Large intestine (tissue), 3 donors: ENCODE results near the gene MPP2. TPM values are rescaled to one million over a fixed set of nuclear protein-coding genes. Genes with fewer than 3 reads are reported as not detected.

Experiments used
- DNase-seq, 2 donors: peaks; one replicate each; pipeline versions ENCODE4 v3.0.0 to v3.0.0-alpha.2; 2013
- H3K27ac ChIP-seq: one replicate; pipeline ENCODE4 v1.5.1; 2013; ENCODE audit warnings: low read length
- H3K27me3 ChIP-seq: 2 replicates; pipeline ENCODE4 v1.6.1; 2013; ENCODE audit warnings: low read length; ENCODE audit not compliant: control insufficient read depth, insufficient read depth
- H3K36me3 ChIP-seq: 2 replicates; pipeline ENCODE4 v1.6.1; 2013; ENCODE audit warnings: low read length; ENCODE audit not compliant: control insufficient read depth, insufficient read depth
- H3K4me1 ChIP-seq: one replicate; pipeline ENCODE4 v1.6.1; 2013; ENCODE audit warnings: low read length; ENCODE audit not compliant: control insufficient read depth, insufficient read depth
- H3K4me3 ChIP-seq: one replicate; pipeline ENCODE4 v1.5.1; 2013; ENCODE audit warnings: low read length
- H3K9me3 ChIP-seq: one replicate; pipeline ENCODE4 v1.6.1; 2013; ENCODE audit warnings: mild to moderate bottlenecking, low read depth, low read length, moderate library complexity; ENCODE audit not compliant: control insufficient read depth
- WGBS: methylation state at CpG from one replicate; pipeline ENCODE4 v1.1.5; 2013; ENCODE audit warnings: low lambda C conversion rate; ENCODE audit not compliant: insufficient coverage; 5-methylcytosine and 5-hydroxymethylcytosine counted together
- polyA plus RNA-seq: library from polyadenylated mRNA; unstranded; fragments of 120-200 nt; gene quantifications from one replicate; pipeline ENCODE4 v1.2.1, GENCODE V29; 2013

MPP2 gene
- polyA plus RNA-seq, 1 donor = 3.4 TPM

DNA sequence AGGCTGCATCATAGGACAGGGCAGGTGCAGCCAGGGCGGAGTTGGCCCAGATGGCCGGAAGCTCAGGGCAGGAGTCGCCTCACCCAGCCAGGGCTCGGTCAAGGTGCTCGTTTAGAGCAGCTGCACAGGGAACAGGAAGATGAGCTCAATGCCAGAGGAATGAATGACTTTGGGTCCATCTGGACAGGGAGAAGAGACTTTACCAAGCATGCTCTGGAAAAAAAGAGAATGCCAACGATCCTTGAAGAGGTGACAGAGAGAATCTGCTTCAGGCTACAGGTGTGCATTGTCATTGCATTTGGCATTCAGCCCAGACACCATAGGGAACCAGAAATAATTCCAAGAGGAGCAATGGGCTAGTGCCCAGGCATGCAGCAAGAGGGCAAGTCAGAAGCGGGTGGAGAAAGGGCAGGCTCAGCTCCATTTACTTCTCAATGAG, 67.6 kb downstream of the MPP2 start:
- WGBS = 0% methylated on average over 1 of the region's 7 CpGs
- peak in 1 of 2 donors; percentile 56 for DNase-seq
- Histone ChIP-seq H3K4me3 (no peak overlapping the region), H3K9me3 (peaks cover 7% of the 10 kb centered on the region), H3K27me3 (peaks cover 2% of the 10 kb centered on the region), H3K27ac (no peak overlapping the region), H3K36me3 (no peaks in the 10 kb centered on the region), H3K4me1 (no peaks in the 10 kb centered on the region)

DNA sequence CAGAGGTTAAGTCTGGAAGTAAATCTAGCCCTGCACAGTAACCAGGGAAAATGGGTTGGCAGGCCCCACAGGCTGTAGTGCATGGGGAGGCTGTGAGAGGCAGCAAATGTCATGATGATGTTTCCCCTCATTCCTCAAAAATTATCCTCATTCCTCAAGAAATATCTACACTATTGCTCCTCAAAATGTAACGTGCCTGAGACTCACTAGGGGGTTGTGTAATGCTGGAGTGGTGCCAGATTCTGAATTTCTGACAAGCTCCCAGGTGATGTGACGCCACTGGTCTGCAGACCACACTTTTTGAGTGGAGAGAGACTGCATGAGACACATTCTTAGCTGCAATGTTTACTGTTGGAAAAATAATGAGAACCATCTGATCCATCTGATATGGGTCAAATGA, 73.2 kb downstream of the MPP2 start:
- H3K36me3 ChIP-seq = no peaks in the 10 kb centered on the region
- no peaks in the 10 kb centered on the region for H3K9me3 ChIP-seq
- H3K27ac ChIP-seq = no peak overlapping the region
- no CpG with 5 or more reads among the region's 2 CpGs for WGBS
- peaks cover 29% of the 10 kb centered on the region for H3K27me3 ChIP-seq
- peaks cover 5% of the 10 kb centered on the region for H3K4me1 ChIP-seq
- no peak for DNase-seq
- H3K4me3 ChIP-seq = no peak overlapping the region

DNA sequence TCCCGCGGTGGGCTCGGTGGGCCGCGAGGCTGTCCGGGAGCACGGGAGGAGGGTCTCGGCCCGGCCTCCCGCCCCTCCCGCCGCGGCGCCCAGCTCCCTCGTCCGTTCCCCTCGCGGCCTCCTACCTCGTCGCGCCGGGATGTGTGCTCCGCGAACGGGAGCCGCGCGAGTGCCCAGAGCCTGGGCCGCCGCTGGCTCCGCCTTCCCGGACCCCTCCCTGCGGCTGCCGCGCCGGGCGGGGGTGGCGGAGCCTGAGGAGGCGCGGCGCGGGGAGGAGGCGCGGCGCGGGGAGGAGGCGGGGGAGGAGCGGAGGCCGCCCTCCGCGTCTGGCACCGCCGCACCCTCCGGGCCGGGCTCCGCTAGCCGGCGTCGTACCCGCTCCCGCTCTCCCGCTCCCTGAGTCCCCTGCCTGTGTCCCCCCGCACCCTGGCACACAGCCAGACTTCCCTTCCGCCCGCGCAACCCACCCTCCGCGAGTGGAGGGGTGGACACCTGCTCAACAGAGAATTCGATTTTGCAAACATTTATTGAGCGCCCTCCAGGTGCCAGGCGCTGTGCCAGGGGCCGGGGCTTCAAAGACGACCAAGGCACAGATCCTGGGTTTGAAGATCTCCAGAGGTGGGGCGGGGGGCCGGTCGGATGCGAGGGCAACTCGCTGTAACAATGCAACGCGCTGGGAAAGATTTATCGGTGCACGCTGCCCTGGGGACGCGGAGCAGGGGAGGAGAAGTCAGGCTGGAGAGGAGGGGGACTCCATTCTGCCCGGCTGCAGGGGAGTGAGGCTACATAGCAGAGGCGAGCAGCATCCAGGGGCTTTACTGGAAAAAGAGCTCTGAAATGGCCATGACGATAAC, 74.1 kb downstream of the MPP2 start, which contains the start of gene MPP3:
Gene MPP3 (minus strand): TSS at position 171 of the 854 bp plus-strand sequence. CDS start 1,240 bp downstream, outside the sequence.
- DNase-seq = peak; percentile 44 to 81
- H3K27ac ChIP-seq = no peak within 1 kb of the TSS
- whole genome bisulfite sequencing = no CpG with 5 or more reads among the region's 87 CpGs

DNA sequence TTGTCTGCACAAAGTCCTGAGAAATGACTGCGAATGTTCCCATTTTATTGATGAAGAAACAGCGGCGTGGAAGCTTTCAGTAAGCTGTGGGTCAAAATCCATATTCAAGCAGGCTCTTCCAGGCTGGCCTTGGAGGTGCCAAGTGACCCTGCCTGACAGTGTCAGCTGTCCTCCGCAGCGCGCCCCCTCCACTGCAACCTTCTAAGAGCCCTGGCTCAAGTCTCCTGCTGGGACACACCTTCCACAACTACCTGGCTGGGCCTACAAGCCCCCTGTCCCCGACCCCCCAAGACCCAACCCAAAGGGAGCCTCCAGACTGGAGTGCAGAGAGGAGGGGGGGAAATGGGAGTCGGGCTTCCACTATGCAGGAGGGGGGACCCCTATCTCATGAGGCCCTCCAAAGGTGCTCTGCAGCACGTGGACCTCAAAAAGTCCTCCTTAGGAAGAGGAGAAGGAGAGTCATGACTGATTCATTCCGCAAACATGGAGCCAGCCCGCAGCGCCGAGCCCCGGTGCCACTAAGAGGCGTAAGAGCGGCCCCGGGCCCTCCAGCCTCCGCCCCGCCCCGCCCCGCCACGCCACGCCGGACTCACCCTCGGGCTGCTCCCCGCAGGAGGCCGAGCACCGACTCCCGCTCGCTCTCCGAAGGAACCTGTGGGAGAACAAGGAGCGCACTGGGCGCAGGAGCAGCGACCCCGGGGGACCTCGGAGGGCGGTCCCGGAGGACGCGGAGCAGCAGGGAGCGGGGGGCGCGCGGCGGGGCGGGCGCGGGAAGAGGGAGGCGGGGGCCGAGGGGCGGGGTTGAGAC, 75.0 kb downstream of the MPP2 start:
- no peak overlapping the region for H3K27ac ChIP-seq
- H3K27me3 ChIP-seq = peaks cover 29% of the 10 kb centered on the region
- DNase-seq = peak in 1 of 2 donors; percentile 61
- no CpG with 5 or more reads among the region's 51 CpGs for WGBS
- H3K9me3 ChIP-seq = no peaks in the 10 kb centered on the region
- H3K36me3 ChIP-seq = no peaks in the 10 kb centered on the region
- peaks cover 5% of the 10 kb centered on the region for H3K4me1 ChIP-seq
- H3K4me3 ChIP-seq = peak overlapping the region; percentile 34

More for the DNA sequence above, 74.1 kb downstream of the MPP2 start, which contains the start of gene MPP3:
- Histone ChIP-seq H3K27me3 (peaks cover 29% of the 10 kb centered on the region), H3K4me3 (peak within 1 kb of the TSS; percentile 36), H3K9me3 (no peaks in the 10 kb centered on the region), H3K4me1 (peaks cover 5% of the 10 kb centered on the region), H3K36me3 (no peaks in the 10 kb centered on the region)

DNA sequence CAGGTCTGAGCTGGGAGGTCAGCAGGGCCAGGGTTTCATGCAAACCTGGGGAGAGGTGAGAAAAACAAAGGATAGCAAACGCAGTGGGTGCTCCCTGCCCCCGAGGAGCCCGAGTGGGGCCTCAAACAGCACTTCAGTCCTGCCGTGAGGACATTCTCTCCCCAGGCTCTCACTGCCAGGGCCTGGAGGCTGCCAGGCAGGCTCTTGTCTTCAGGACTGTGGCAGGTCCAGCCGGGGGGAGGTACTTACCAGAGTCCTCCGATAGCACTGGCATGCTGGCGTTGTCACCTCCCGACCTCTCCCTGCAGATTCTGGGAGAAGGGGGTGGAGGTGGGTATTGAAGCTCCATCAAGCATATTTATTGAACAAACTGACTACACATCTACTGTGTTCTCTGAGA, 75.7 kb downstream of the MPP2 start:
- Histone ChIP-seq H3K27me3 (peaks cover 29% of the 10 kb centered on the region), H3K4me3 (no peak overlapping the region), H3K4me1 (peaks cover 5% of the 10 kb centered on the region), H3K36me3 (no peaks in the 10 kb centered on the region), H3K27ac (no peak overlapping the region), H3K9me3 (no peaks in the 10 kb centered on the region)
- no peak for DNase-seq
- WGBS = no CpG with 5 or more reads among the region's 8 CpGs

DNA sequence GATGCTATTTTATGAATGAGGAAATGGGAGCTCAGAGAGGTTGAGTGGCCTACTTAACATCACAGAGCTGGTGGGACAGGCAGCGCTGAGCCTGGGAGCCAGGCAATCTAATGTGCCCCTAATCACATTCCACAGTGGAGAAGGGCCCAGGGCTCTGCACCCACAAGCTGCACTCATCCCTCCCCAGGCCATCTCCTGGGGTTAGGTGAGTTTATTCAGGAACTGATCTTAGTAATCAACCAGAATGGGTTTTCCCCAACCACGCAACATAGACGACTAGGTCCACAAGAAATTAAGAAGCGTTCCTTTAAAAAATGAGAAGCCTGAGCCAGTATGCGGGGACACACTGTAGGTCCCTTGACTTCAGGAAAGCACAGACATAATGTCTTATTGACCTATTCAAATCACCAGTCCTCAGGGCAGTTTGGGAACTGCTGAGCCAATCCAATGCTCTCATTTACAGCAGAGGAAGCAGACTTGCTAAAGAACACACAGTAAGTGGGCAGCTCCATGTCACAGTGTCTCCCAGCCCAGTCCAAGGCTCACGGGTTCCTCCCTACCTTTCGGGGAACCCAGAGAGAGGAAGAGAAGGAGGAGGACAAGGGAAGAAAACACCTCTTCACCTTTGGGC, 76.7 kb downstream of the MPP2 start:
- peaks cover 5% of the 10 kb centered on the region for H3K4me1 ChIP-seq
- DNase-seq = no peak
- no peaks in the 10 kb centered on the region for H3K36me3 ChIP-seq
- H3K9me3 ChIP-seq = no peaks in the 10 kb centered on the region
- WGBS = no CpG with 5 or more reads among the region's 7 CpGs
- H3K4me3 ChIP-seq = no peak overlapping the region
- peaks cover 29% of the 10 kb centered on the region for H3K27me3 ChIP-seq
- H3K27ac ChIP-seq = no peak overlapping the region

DNA sequence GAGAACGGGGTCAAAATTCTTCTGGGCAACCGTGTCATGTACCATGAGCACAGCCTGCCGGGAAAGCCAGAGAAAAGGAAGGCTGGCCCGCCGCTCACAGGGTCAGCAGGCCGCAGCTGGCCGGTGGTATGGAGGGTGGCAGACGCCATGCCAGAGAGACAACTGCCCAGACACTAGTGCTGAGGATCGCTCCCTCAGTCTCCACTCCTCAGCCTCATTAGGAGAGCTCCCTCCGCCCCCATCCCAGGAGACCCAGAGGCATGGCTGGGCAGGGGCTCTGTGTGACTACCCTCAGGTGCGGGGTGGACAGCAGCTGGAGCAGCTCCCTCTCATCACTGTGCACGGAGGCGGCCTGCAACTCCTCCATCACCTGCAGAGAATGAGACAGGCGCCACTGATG, 77.6 kb downstream of the MPP2 start:
- Histone ChIP-seq H3K9me3 (no peaks in the 10 kb centered on the region), H3K27ac (no peak overlapping the region), H3K4me3 (no peak overlapping the region), H3K36me3 (no peaks in the 10 kb centered on the region), H3K4me1 (peaks cover 5% of the 10 kb centered on the region), H3K27me3 (peaks cover 27% of the 10 kb centered on the region)
- no CpG with 5 or more reads among the region's 14 CpGs for WGBS
- no peak for DNase-seq

DNA sequence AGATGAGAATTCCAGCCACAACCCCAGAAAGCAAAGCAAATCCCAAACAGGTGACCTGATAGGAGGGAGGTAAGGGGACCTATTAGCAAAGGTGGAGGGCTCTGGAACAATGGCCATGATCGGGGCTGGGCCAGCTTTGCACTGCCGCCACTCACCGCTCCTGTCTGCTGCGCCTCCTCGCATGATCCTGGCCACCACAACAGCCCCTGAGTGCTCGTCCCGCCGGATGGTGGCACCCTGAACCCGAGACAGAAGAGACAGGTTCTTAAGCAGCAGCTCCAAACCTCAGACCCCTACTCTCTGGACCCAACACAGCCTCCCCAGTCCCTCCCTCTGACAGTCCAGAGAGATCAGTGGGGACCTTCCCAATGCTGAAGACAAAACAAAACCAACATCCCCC, 79.7 kb downstream of the MPP2 start:
- Histone ChIP-seq H3K9me3 (no peaks in the 10 kb centered on the region), H3K4me3 (no peak overlapping the region), H3K27ac (no peak overlapping the region), H3K27me3 (peaks cover 11% of the 10 kb centered on the region), H3K4me1 (no peaks in the 10 kb centered on the region), H3K36me3 (no peaks in the 10 kb centered on the region)
- no CpG with 5 or more reads among the region's 9 CpGs for WGBS
- DNase-seq = no peak

DNA sequence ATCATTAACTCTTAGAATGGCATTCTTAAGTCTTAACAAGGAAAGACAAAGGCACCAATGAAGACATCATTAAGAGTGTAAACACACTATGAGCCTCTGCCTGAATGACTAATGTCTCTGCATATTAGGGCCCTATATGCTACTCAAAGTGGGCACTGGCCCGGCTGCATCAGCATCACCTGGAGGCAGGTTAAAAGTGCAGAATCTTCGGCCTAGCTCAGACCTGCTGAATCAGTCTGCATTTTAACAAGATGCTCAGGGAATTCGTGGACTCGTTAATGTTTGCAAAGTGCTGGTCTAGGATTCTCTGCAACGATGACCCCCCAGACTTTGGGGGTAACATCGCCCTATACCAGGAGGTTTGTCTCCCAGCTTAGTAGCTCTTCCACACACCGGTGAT, 81.1 kb downstream of the MPP2 start:
- Histone ChIP-seq H3K36me3 (no peaks in the 10 kb centered on the region), H3K27me3 (peaks cover under 1% of the 10 kb centered on the region), H3K27ac (no peak overlapping the region), H3K4me1 (no peaks in the 10 kb centered on the region), H3K9me3 (no peaks in the 10 kb centered on the region), H3K4me3 (no peak overlapping the region)
- no CpG with 5 or more reads among the region's 7 CpGs for whole genome bisulfite sequencing
- no peak for DNase-seq

DNA sequence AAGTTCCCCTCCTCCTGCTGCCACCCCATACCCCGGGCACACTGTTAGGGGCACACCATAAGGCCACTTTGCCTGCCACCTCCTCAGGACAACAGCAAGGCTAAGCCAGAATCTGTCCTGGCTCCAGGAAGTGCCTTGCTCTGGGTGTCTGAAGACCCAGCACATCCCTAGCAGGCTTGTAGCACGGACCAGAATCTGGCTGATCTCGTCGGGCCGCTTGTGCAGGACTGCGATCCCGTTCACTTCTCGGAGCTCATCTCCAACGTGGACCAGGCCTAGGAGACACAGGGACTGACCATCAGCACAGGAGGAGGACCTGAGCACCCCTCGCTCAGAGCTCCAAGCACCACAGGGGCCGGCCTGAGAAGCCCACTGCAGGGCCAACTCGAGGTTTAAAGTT, 81.8 kb downstream of the MPP2 start:
- no peaks in the 10 kb centered on the region for H3K36me3 ChIP-seq
- 100% methylated on average over 4 of the region's 12 CpGs for WGBS

More for the DNA sequence above, 81.8 kb downstream of the MPP2 start:
- H3K27me3 ChIP-seq = no peaks in the 10 kb centered on the region
- H3K4me3 ChIP-seq = no peak overlapping the region
- H3K4me1 ChIP-seq = no peaks in the 10 kb centered on the region
- no peak for DNase-seq
- H3K27ac ChIP-seq = no peak overlapping the region
- H3K9me3 ChIP-seq = no peaks in the 10 kb centered on the region
